Ecto neural progenitor cell (in vitro differentiated cells): ENCODE results near the gene ADAM33.

Source experiments
- DNase-seq: peaks from one replicate; pipeline ENCODE4 v3.0.0-alpha.2; 2018; ENCODE audit warnings: low spot score

ADAM33 gene

DNA sequence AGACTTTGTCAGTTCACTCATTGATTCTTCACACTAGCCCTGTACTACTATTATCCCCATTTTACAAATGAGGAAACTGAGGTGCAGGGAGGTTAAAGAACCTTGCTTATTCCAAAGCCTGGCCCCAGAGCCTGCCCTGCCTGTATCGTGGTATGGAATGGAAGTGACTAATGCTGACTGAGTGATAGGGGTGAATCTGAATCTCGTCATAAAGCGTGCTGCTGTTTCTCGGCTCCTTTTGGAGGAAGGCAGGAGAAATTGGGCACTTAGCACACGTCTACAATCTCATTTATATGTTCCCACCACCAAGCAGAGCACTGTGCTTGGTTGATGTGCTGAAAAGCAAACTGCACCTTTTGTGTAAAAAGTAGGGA, 35.8 kb downstream of the ADAM33 start:
- DNase-seq: no peak

GRCh38 chr20:3645309-3646066, 36.3 kb downstream of the ADAM33 start:
- no peak for DNase-seq

GRCh38 chr20:3640259-3640658, 41.6 kb downstream of the ADAM33 start:
- DNase-seq: no peak

GRCh38 chr20:3635346-3635745, 46.5 kb downstream of the ADAM33 start:
- DNase-seq: no peak

DNA sequence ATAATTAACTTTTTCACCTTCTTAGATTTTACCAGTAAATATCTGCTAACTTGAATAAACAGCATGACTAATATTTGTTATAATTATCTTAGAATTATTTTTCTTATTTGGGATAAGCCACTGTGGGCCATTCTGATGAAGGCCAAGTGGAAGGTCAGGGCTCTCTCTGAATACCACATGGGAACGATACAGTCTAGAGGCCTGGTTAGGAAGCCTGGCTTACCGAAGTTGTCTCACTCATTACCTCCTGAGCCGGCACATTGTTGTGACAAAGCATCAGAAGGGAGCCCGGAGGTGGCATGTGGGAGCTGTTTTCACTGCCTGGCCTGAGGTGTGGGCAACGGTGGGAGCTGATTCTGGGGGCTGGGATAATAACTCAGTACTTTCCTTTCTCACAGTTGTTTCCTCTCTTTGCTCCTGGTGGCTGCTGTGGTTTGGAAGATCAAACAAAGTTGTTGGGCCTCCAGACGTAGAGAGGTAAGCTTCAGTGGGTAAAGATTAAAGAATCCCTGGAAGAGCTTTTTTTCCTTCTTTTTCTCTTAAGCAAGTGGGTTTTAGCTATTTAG, 47.8 kb downstream of the ADAM33 start:
- no peak for DNase-seq

- no peak for DNase-seq
Measured at GRCh38 chr20:3632311-3633004, 49.4 kb downstream of the ADAM33 start.

GRCh38 chr20:3631534-3631933, 50.3 kb downstream of the ADAM33 start:
- DNase-seq: no peak

DNA sequence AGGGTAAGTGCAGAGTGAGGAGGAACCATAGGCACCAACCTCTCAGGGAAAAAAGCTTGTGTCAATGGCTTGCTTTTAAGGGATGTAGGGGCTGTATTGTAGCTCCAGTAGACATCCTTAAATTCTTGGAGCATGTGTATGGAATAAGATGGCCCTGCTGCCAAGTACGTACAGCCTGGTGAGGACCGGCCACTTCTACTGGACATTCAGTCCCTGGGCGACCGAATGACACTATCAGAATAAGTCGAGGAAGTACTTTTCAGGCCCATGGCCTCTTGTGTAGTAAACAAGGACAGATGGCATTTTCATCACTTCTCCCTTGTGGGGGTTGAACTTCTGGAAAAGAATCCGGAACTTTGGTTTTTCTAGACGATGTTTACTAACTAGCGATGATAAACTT, 51.4 kb downstream of the ADAM33 start:
- no peak for DNase-seq

- no peak for DNase-seq
Measured at GRCh38 chr20:3629893-3630292, 51.9 kb downstream of the ADAM33 start.

DNA sequence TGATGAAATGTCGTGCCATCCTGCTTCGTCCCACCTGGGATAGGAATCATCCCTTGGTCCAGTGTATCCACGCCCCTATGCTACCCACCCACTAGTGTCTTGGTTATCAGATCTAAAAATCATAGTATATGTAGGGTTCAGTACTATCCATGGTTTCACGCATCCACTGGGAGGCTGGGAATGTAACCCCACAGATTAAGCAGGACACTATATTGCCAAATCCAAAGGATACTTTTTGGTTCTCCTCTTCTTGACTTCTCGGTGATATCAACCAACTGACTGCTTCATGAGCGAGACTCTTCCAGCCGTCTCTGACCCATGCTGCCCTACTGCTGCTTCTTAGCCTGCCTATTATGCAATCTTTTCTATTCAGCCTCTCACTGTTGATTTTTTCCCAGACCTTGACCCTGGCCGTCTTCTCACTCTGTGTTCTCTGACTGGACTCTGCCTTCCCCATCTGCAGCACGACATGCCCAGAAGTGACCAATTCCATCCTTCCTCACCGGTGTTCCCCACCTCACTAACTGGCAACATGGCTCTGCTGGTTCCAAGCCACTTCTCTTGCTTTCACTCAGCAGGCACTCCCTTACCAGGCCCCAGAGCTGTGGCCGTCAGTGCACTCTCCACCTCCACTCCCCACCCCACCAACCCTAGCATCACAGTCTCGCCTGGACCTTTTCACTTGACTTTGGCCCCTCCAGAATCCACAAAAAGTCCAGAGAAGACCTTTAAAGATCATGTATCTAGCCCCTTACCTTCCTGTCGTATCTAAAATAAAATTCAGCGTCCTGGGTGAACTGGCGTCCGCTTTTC, 53.1 kb downstream of the ADAM33 start:
- DNase-seq: no peak

DNA sequence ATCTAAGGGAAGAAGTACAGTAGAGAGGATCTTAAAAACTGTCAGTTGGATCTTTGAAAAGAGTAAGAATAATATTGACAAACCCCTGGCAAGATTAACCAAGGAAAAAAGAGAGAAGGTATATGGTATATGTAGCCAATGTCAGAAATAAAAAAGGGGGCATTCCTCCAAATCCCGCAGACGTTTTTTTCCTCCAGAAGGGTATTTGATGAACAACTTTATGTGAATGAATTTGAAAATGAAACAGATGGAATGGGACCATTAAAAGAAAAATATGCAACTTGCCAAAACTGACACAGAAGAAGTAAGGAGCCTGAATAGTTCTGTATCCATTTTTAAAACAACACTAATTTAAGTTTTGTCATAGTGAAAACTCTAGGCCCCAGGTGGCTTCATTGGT, 54.3 kb downstream of the ADAM33 start:
- no peak for DNase-seq

DNA sequence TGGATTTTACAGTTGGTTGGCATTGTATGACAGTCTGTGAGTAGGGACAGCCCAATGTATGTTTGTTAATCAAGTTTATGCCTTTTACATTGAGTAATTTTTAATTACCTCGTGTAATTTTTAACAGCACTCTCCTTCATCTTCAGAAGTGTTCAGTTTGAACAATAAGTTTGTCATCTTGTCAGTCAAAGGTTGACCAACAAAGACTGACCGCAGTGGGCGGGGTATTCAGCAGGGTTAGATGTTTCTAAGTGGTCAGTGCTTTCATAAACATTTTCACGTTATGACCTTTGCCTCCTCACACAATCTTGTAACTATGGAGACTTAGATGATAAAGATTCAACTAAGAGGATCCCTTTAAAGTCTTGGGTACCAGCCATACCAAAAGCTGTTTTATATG, 59.4 kb downstream of the ADAM33 start:
- DNase-seq: no peak

GRCh38 chr20:3621111-3621510, 60.7 kb downstream of the ADAM33 start:
- no peak for DNase-seq
